ENCODE results near the gene SPNS2.

Gene SPNS2

DNA sequence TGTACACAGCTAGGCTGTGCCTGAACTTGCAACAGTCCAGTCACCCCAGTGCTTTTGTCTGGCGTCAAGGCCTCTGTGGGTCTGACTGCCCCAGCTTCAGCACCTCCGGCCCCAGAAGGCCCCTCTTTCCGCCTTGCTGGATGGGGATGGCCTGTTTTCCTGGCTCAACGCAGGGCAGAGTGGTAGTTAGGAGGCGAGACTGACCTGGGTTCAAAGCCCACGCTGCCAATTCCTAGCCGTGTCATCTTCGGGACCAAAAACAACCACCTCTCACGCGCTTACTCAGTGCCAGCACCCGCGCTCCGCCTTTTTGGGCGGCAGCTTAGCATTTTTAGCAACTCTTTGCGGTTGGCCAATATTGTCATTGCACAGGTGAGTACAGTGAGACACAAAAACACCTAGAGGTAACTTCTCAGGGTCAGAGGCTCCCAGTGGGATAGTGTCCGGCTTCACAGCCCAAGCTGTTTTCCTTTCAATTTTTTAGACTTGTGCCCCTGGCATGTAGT lies 51.9 kb downstream of the SPNS2 start:
- no peak for DNase-seq (ENCODE audit: low spot score)

DNA sequence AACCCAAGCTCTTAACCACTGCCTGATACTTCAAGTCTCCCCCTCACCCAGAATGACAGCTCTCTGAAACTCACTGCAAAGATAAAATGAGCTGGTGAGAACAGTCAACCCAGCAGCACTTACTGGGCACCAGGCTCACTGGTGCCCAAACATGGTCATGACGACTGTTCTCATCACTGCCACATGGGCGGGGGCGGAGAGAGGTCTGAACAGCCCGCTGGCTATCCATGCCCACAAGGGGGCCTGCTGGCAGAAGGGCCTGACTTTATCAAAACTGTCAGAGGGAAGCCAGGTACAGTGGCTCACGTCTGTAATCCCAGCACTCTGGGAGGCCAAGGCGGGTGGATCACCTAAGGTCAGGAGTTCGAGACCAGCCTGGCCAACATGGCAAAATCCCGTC lies 52.5 kb downstream of the SPNS2 start:
- no peak for DNase-seq (ENCODE audit: low spot score)

DNA sequence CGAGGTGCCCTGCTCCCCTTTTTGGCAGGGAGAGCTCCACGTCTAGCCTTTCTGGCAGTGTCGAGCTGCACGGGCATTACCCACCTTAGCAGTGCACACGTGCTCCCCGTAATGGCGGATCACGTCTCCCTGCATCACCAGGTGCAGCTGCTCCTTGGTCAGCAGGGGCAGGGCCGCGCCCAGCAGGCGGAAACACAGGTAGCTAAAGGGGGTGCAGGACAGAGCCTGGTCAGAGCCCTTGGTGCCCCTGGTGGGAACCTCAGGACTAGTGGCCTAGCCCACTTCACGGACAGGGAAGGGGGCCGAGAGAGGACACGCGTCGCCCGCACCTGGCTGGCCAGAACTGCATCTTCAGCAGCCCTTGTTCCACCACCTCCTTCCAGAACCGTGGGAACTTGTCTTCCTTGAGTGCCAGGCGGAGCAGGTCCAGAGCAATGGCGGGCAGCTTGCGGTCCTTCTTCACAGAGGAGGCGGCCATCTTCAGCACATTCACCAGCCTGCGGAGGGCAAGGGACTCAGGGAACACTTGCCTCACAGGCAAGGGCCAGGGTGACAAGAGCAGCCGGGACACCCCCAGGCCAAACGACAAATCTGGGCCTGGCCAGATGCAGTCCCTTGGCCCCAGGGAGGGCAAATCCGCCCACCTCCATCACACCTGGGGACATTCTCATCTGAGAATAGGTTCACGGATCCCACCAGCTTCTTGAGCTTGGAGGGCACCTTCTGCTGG lies 53.3 kb downstream of the SPNS2 start:
- no peak for DNase-seq (ENCODE audit: low spot score)

DNA sequence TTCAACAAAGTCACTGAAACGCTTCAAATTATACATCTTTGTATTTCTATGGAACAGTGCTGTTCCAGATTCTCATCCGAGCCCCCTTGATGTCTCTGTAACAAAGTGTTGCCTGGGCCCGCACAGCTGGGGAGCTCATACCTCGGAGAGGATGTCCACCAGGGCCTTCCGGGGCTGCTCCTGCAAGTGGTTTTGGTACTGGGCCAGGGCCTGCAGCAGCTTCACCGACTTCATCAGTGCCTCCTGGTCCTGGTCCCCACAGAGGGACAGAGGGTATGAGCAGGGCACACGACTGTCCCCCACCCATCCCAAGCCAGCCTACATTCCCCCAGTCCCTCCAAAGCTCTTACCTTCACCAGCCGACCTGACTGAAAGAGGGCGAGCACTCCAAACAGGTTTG lies 55.0 kb downstream of the SPNS2 start:
- DNase-seq (ENCODE audit: low spot score), result no peak

GRCh38 chr17:4554441-4554996 lies 55.8 kb downstream of the SPNS2 start:
- DNase-seq (ENCODE audit: low spot score), result no peak

GRCh38 chr17:4554997-4555799 lies 56.5 kb downstream of the SPNS2 start, which contains the start of gene MYBBP1A:
Gene MYBBP1A, minus strand, starts transcription at chr17:4555384. Its CDS starts 60 bp downstream, at chr17:4555324.
- DNase-seq (ENCODE audit: low spot score), result peak; percentile 100

DNA sequence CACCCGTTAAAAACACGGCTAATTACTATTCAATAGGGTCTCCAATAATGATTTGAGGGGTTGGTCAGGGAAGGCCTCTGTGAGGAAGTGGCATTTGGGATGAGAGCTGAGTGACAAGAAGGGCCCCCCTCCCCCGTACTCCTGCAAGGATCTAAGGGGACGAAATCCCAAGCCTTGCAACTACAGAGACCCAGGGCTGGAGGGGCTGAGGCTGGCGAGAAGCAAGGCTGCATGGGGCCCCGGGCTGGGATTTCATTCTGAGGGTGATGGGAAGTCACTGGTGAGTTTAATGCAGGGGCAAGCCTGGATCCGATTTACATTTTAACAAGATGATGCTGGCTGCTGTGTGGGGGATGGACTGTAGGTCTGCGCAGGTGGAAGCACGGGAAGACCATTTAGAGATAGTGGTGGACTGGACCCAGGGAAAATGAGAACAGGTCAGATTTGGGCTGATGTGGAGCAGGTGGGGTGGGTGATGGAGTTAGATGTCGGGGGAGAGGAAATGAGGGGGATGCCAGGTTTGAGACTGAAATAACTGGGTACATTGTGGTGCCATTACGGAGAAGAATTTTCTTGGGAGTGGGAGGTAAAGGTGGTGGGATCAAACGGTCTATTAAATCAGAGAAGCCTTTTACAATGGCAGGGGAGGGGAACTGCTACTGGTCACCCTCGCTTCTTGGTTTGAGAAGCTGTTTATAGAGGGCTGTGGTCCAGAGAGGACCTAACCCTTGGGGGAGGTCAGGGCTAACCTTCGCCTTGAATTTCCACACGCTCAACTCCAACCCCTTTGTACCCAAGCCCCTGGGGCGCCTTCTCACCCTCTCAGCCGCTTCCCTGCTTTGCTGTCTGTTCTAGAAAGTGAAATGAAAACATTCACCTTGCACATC lies 57.4 kb downstream of the SPNS2 start:
- DNase-seq (ENCODE audit: low spot score), result no peak

DNA sequence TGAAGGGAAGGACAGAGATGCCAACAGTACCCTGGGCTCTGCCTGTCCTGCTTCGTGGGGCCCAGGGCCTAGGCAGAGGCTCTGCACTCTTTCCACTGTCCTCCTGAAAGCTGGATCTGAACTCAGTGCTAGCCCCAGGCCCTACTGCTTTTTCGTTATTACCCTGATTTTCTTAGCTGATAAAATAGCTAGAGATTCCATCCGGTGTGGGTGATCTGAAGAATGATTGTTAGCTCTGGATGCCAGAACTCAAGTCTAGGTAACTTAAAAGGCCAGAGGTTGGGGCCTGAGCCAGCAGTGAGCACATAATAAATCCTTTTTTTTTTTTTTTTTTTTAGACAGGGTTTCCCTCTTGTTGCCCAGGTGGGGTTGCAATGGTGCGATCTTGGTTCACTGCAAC lies 58.3 kb downstream of the SPNS2 start:
- DNase-seq (ENCODE audit: low spot score), result no peak

DNA sequence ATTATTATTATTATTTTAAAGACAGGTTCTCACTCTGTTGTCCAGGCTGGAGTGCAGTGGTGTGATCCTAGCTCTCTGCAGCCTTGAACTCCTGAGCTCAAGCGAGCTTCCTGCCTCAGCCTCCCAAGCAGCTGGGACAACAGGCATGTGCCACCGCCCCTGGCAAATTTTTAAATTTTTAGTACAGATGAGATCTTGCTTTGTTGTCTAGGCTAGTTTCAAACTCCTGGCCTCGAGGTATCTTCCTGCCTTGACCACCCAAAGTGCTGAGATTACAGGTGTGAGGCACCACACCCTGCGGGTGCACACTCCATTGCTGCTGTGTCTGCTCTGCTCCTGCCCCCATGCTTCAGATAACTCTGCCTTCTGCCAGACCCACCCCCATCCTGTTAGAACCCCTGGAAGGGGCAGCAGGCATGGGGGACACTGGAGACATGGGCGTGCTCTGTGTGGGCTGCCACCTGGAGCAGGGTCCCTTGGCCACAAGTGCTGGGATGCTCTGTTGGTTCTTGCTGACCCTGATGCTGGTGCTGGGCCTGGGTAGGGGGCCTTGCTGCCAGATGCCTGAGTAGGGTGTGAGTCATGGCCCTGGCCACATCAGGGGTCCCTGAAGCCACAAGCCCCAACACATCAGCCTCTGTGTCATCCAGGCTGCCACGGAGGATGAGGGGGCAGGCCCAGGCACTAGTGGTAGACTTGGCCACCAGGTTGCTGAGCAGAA lies 59.1 kb downstream of the SPNS2 start:
- DNase-seq (ENCODE audit: low spot score), result no peak

- no peak for DNase-seq (ENCODE audit: low spot score)
These were observed 59.8 kb downstream of the SPNS2 start for GRCh38 chr17:4558347-4558971.

- no peak for DNase-seq (ENCODE audit: low spot score)
These were observed 60.6 kb downstream of the SPNS2 start for GRCh38 chr17:4559139-4559791.

GRCh38 chr17:4559966-4560365 lies 61.3 kb downstream of the SPNS2 start:
- DNase-seq (ENCODE audit: low spot score), result no peak

DNA sequence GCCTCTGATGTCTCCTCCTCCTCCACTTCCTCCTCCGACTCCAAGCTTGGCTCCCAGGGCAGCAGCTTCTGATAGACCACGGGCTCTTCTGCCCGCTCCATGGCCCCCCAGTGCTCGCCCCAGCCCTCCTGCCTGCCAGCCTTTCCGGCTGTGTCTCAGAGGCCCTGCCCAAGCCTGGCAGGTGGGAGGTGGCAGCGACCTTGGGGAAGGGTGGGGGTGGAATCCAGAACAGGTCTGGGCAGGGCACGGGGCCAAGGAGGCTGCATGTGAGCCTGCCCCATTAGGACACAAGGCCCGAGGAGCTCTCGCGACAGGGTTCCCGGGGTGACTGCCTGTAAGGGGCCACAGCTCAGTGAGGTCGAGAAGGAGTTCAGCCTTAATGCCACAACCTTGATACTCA lies 61.7 kb downstream of the SPNS2 start, which contains the start of gene GGT6:
GGT6 (minus strand) TSS at position 157 of the 400 bp plus-strand sequence; CDS start at position 101, 56 bp downstream.
- DNase-seq (ENCODE audit: low spot score), result no peak

DNA sequence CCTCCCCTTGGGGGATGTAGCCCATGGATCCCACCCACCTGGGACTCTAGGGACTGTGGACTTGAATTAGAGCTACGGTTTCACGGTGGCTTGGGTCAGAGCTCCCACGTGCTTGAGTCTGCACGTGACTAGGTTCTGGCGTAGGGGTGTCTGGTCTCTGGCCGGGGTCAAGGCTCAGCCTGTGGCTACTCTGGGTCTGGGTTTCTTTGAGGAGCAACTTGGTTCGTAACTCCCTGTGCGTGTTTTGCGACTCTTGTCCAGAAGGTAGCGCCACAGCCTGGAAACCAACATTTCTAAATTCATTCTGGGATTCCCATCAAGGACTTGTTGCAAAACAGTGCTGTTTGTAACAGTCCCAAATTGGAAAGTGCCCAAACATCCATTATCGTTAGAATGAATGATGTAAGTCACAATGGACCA lies 62.2 kb downstream of the SPNS2 start:
- DNase-seq (ENCODE audit: low spot score), result no peak

- no peak for DNase-seq (ENCODE audit: low spot score)
These were observed 63.6 kb downstream of the SPNS2 start for GRCh38 chr17:4562015-4562969.

GRCh38 chr17:4565209-4566141 lies 66.8 kb downstream of the SPNS2 start:
- peak; percentile 80 for DNase-seq (ENCODE audit: low spot score)

DNA sequence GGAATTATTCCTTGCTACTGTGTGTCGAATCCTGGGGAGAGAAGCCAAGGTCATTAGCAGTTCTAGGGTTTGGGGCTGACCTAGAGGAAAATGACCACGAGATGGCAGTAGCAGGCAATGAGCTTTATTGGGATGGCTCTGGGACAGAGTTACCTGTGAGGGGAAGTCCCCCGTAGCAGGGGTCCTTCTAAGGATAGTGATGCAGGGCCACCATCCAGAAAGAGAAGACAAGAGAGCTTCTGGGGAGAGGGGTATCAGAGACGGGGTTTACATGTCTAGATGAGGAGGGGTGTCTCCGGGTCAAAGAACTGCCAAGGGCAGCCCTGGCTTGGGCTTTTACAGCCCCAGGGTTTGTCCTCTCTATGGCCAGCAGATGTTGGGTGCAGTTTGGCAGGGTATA lies 68.1 kb downstream of the SPNS2 start:
- DNase-seq (ENCODE audit: low spot score), result peak; percentile 85

DNA sequence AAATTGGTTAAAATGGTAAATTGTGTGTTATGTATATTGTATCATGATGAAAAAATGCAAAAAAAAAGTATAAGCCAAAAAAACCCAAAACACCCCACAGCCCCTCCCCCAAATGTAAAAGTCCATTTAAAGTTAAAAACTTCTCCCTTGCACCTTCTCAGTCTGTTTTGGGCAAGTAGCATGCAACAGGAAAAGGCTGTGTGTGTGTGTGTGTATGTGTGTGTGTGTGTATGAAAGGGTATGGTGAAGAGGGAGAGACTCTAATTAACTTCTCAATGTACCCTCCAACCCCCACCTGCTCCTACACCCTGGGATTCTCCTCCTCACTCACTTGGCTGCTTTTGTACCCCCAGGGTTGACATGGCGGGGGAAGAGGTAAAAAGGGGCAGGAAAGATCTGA lies 70.9 kb downstream of the SPNS2 start:
- no peak for DNase-seq (ENCODE audit: low spot score)
